ENCODE data around the gene SSX2IP.

- no peak for TF ChIP-seq GATA3 (IDR thresholded peaks at IDR 0.05; ENCODE audit: low read depth, low read length)
- TF ChIP-seq GATA2 (IDR thresholded peaks at IDR 0.05; ENCODE audit: low read depth, low read length) = no peak
These were observed 22.1 kb downstream of the SSX2IP start for GRCh38 chr1:84668185-84668584.

Measured in SH-SY5Y (cell line).